Activated CD8-positive, alpha-beta T cell treated with anti-CD3 and anti-CD28 coated beads, Interleukin-2, amount 10 ng/mL, durations not matched to agents 7 days and 5 days (primary cell): ENCODE measurements around the gene OXER1. TPM values are rescaled to one million over a fixed set of nuclear protein-coding genes. Genes with fewer than 3 reads are reported as not detected.
"Not testable (repeated sequence)": the region's sequence is repeated elsewhere in the genome, so short reads cannot be mapped to it uniquely, and the experiment has no call there.

Source experiments
- ATAC-seq: fragments of 150-1000 bp; cut with Tn5 transposase; one replicate; pipeline ENCODE4 v1.10.0; 2021; ENCODE audit warnings: moderate library complexity
- CTCF ChIA-PET: fragments of 350-600 bp; sonication (Branson Sonifier 250); formaldehyde crosslinking; loops from one replicate; lab custom pipeline; 2021; ENCODE audit warnings: antibody characterized with exemption; lab: Charles Lee
- POLR2A ChIA-PET: fragments of 350-600 bp; sonication (Branson Sonifier 250); formaldehyde crosslinking; loops from one replicate; lab custom pipeline; 2021; ENCODE audit warnings: antibody characterized with exemption; lab: Charles Lee
- DNase-seq: peaks from one replicate; pipeline ENCODE4 v3.0.0-alpha.2; 2020
- H3K27ac Mint-ChIP-seq: one replicate; pipeline ENCODE4 v1.8.0; 2021; ENCODE audit warnings: mild to moderate bottlenecking, mixed read lengths
- H3K27me3 Mint-ChIP-seq: one replicate; pipeline ENCODE4 v1.8.0; 2021; ENCODE audit warnings: low read depth, mixed read lengths
- H3K36me3 Mint-ChIP-seq: one replicate; pipeline ENCODE4 v1.8.0; 2021; ENCODE audit warnings: low read depth, mixed read lengths
- H3K4me1 Mint-ChIP-seq: one replicate; pipeline ENCODE4 v1.8.0; 2021; ENCODE audit warnings: low read depth, mixed read lengths
- H3K4me3 Mint-ChIP-seq: one replicate; pipeline ENCODE4 v1.8.0; 2021; ENCODE audit warnings: mild to moderate bottlenecking, mixed read lengths
- H3K9me3 Mint-ChIP-seq: one replicate; pipeline ENCODE4 v1.8.0; 2022; ENCODE audit warnings: mixed read lengths; ENCODE audit not compliant: insufficient read depth
- total RNA-seq, 2 experiments: library from RNA; stranded (reverse); gene quantifications; one replicate each; pipeline ENCODE4 v1.2.3, GENCODE V29; 2021

Gene OXER1
- total RNA-seq, 2 experiments from 2014 or later: not detected

GRCh38 chr2:42742740-42743658 lies 20.9 kb downstream of the OXER1 start:
- Mint-ChIP-seq H3K4me3 (no peak overlapping the region), H3K36me3 (peaks cover 25% of the 10 kb centered on the region), H3K9me3 (peaks cover 9% of the 10 kb centered on the region), H3K27me3 (no peaks in the 10 kb centered on the region), H3K27ac (no peak overlapping the region), H3K4me1 (peaks cover 4% of the 10 kb centered on the region)
- ATAC-seq: no peak
- DNase-seq: no peak
- ChIA-PET CTCF (interaction anchor here (0.8 kb wide), 1 partner anchor 80 kb away, joined by 3 read pairs; no protein-coding TSS in a partner anchor), POLR2A (no interaction called here)

GRCh38 chr2:42741140-42741539 lies 22.8 kb downstream of the OXER1 start:
- ATAC-seq (no peak), DNase-seq (no peak)
- H3K27me3 Mint-ChIP-seq: no peaks in the 10 kb centered on the region
- no peak overlapping the region for H3K4me3 Mint-ChIP-seq
- ChIA-PET CTCF (no interaction called here), POLR2A (no interaction called here)
- peaks cover 4% of the 10 kb centered on the region for H3K4me1 Mint-ChIP-seq
- H3K27ac Mint-ChIP-seq: no peak overlapping the region
- H3K36me3 Mint-ChIP-seq: peaks cover 43% of the 10 kb centered on the region
- peaks cover 16% of the 10 kb centered on the region for H3K9me3 Mint-ChIP-seq

GRCh38 chr2:42736598-42737322 lies 27.2 kb downstream of the OXER1 start:
- DNase-seq (no peak), ATAC-seq (no peak)
- Mint-ChIP-seq H3K36me3 (peaks cover 74% of the 10 kb centered on the region), H3K27me3 (no peaks in the 10 kb centered on the region), H3K4me1 (peaks cover 6% of the 10 kb centered on the region), H3K9me3 (peaks cover 39% of the 10 kb centered on the region), H3K27ac (no peak overlapping the region), H3K4me3 (no peak overlapping the region)
- ChIA-PET POLR2A (no interaction called here), CTCF (no interaction called here)

- Mint-ChIP-seq H3K9me3 (peaks cover 48% of the 10 kb centered on the region), H3K27me3 (no peaks in the 10 kb centered on the region), H3K4me3 (no peak overlapping the region), H3K27ac (no peak overlapping the region), H3K36me3 (peaks cover 77% of the 10 kb centered on the region), H3K4me1 (peaks cover 2% of the 10 kb centered on the region)
- POLR2A ChIA-PET: no interaction called here
- CTCF ChIA-PET: no interaction called here
- ATAC-seq (no peak), DNase-seq (no peak)
Observed at GRCh38 chr2:42733852-42734251, 30.1 kb downstream of the OXER1 start.

GRCh38 chr2:42731316-42731715 lies 32.6 kb downstream of the OXER1 start:
- H3K27ac Mint-ChIP-seq, POLR2A ChIA-PET, DNase-seq, ATAC-seq, H3K4me1 Mint-ChIP-seq, H3K27me3 Mint-ChIP-seq, CTCF ChIA-PET, H3K4me3 Mint-ChIP-seq: not testable (repeated sequence)
- Mint-ChIP-seq H3K9me3 (peaks cover 41% of the 10 kb centered on the region), H3K36me3 (peaks cover 57% of the 10 kb centered on the region)

- Mint-ChIP-seq H3K27me3 (no peaks in the 10 kb centered on the region), H3K4me3 (no peak overlapping the region), H3K4me1 (peaks cover 9% of the 10 kb centered on the region), H3K36me3 (peaks cover 23% of the 10 kb centered on the region), H3K27ac (no peak overlapping the region), H3K9me3 (peaks cover 17% of the 10 kb centered on the region)
- CTCF ChIA-PET: no interaction called here
- DNase-seq (no peak), ATAC-seq (no peak)
- POLR2A ChIA-PET: no interaction called here
Observed at GRCh38 chr2:42726680-42727079, 37.3 kb downstream of the OXER1 start.

- CTCF ChIA-PET: no interaction called here
- POLR2A ChIA-PET: no interaction called here
- Mint-ChIP-seq H3K4me3 (no peak overlapping the region), H3K27me3 (no peaks in the 10 kb centered on the region), H3K27ac (no peak overlapping the region), H3K9me3 (peaks cover 11% of the 10 kb centered on the region), H3K4me1 (peaks cover 9% of the 10 kb centered on the region), H3K36me3 (peaks cover 17% of the 10 kb centered on the region)
- ATAC-seq (peak; percentile 27), DNase-seq (no peak)
Observed at GRCh38 chr2:42725657-42726056, 38.3 kb downstream of the OXER1 start.

GRCh38 chr2:42724886-42725285 lies 39.0 kb downstream of the OXER1 start:
- CTCF ChIA-PET: no interaction called here
- Mint-ChIP-seq H3K36me3 (peaks cover 9% of the 10 kb centered on the region), H3K4me3 (no peak overlapping the region), H3K4me1 (peaks cover 9% of the 10 kb centered on the region), H3K9me3 (peaks cover 5% of the 10 kb centered on the region), H3K27me3 (no peaks in the 10 kb centered on the region), H3K27ac (no peak overlapping the region)
- DNase-seq (no peak), ATAC-seq (no peak)
- POLR2A ChIA-PET: no interaction called here

- DNase-seq (no peak), ATAC-seq (no peak)
- Mint-ChIP-seq H3K9me3 (no peaks in the 10 kb centered on the region), H3K27ac (no peak overlapping the region), H3K36me3 (peaks cover 4% of the 10 kb centered on the region), H3K4me3 (no peak overlapping the region), H3K27me3 (no peaks in the 10 kb centered on the region), H3K4me1 (peaks cover 9% of the 10 kb centered on the region)
- CTCF ChIA-PET: no interaction called here
- POLR2A ChIA-PET: no interaction called here
Observed at GRCh38 chr2:42723465-42723864, 40.5 kb downstream of the OXER1 start.

GRCh38 chr2:42722320-42723190 lies 41.4 kb downstream of the OXER1 start:
- H3K36me3 Mint-ChIP-seq: peaks cover 4% of the 10 kb centered on the region
- ATAC-seq (peak; percentile 55), DNase-seq (no peak)
- H3K27ac Mint-ChIP-seq: no peak overlapping the region
- ChIA-PET CTCF (interaction anchor here (1.2 kb wide), 1 partner anchor 16 kb away, joined by 4 read pairs; no protein-coding TSS in a partner anchor), POLR2A (no interaction called here)
- H3K4me3 Mint-ChIP-seq: no peak overlapping the region
- H3K27me3 Mint-ChIP-seq: no peaks in the 10 kb centered on the region
- peaks cover 9% of the 10 kb centered on the region for H3K4me1 Mint-ChIP-seq
- H3K9me3 Mint-ChIP-seq: no peaks in the 10 kb centered on the region

GRCh38 chr2:42721898-42722297 lies 42.0 kb downstream of the OXER1 start:
- no peak overlapping the region for H3K27ac Mint-ChIP-seq
- no peak for DNase-seq
- H3K4me1 Mint-ChIP-seq: peaks cover 9% of the 10 kb centered on the region
- H3K27me3 Mint-ChIP-seq: no peaks in the 10 kb centered on the region
- CTCF ChIA-PET: interaction anchor here (1.2 kb wide), 1 partner anchor 15 kb away, joined by 4 read pairs; no protein-coding TSS in a partner anchor
- no peak for ATAC-seq
- no peak overlapping the region for H3K4me3 Mint-ChIP-seq
- POLR2A ChIA-PET: no interaction called here
- peaks cover 4% of the 10 kb centered on the region for H3K36me3 Mint-ChIP-seq
- no peaks in the 10 kb centered on the region for H3K9me3 Mint-ChIP-seq
